Measurements from ENCODE around the gene AGPAT2.

AGPAT2 gene

DNA sequence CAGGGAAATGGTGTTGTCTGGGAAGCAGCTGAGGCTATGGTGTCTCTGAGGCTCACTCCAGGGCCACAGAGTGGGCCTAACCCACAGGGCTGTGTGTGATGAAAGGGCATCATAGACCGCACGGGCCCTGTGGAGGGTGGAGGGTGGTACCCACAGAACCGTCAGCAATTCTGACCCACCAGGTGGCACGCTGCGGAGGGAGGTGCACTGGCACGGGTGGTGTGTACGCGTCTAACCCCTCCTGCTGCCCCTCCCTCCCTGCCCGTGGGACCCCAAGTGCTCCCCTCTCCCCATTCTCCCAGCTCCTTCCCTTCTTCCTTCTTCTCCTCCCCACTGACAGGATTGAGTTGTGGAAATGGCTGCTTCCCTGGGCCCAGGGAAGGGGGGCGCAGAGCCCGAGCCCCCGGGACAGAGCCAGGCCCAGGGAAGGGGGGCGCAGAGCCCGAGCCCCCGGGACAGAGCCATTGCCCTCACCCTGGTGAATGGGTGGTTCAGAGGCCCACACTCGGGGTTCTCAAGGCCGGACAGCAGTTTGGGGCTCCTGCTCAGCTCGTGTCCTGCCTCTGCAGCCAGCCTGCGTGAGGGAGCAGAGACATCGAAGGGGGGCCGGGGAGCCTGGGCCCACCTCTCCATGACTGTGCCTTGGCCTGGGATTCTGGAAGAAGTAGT, 48.7 kb upstream of the AGPAT2 start (continued):
- TF ChIP-seq, protein P1, sequence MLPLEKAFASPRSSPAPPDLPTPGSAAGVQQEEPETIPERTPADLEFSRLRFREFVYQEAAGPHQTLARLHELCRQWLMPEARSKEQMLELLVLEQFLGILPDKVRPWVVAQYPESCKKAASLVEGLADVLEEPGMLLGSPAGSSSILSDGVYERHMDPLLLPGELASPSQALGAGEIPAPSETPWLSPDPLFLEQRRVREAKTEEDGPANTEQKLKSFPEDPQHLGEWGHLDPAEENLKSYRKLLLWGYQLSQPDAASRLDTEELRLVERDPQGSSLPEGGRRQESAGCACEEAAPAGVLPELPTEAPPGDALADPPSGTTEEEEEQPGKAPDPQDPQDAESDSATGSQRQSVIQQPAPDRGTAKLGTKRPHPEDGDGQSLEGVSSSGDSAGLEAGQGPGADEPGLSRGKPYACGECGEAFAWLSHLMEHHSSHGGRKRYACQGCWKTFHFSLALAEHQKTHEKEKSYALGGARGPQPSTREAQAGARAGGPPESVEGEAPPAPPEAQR (tag by site-specific recombination; IDR thresholded peaks at IDR 0.05): no peak
- TF ChIP-seq ZNF391 (tag by site-specific recombination; IDR thresholded peaks at IDR 0.05; ENCODE audit: borderline replicate concordance, low read depth) (no peak), ZNF404 (tag by site-specific recombination; IDR thresholded peaks at IDR 0.05) (no peak), ZNF239 (tag by site-specific recombination; IDR thresholded peaks at IDR 0.05) (no peak), ZNF394 (tag by site-specific recombination; IDR thresholded peaks at IDR 0.05; ENCODE audit: borderline replicate concordance) (no peak), ZNF561 (tag by site-specific recombination; IDR thresholded peaks at IDR 0.05; ENCODE audit: borderline replicate concordance) (no peak), ZNF571 (tag by site-specific recombination; IDR thresholded peaks at IDR 0.05) (no peak)

DNA sequence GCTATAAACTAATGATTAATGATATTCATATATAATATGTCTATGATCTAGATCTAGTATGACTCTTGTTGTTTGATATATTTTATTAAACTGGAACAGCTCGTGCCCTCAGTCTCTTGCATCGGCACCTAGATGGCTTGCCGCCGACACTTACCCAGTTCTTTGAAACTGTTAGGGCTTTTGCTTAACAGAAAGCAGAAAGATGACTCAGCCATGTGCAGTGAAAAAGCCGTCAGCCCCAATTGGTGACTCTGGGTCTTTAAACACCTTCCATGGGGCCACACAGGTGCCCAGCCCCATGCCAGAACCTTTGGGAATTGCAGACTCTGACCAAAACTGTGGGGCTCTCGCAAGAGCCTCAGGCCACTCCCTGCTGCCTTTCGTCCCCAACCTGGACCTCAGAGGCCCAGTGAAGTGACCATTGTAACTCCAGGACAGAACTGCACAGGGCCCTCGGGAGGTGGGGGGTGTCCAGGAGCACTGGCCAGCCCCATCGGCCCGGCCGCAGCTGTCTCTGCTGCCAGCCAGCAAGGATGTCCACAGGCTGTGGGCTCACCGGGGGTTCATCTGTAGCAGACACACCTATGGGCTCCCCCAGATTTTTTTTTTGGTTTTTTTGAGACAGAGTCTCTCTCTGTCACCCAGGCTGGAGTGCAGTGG, 47.7 kb upstream of the AGPAT2 start:
- TF ChIP-seq ZNF571 (tag by site-specific recombination; IDR thresholded peaks at IDR 0.05) (no peak), ZNF335 (tag by site-specific recombination; conservative IDR thresholded peaks at IDR 0.05) (peak; percentile 94), ZBTB20 (tag by site-specific recombination; IDR thresholded peaks at IDR 0.05) (no peak), ZNF302 (tag by site-specific recombination; IDR thresholded peaks at IDR 0.05; ENCODE audit: low read depth) (no peak), ZFHX2 (tag by site-specific recombination; conservative IDR thresholded peaks at IDR 0.05) (no peak), ZNF610 (tag by site-specific recombination; IDR thresholded peaks at IDR 0.05; ENCODE audit: borderline replicate concordance) (no peak), ZNF629 (tag by site-specific recombination; IDR thresholded peaks at IDR 0.05) (no peak), ZNF514 (tag by site-specific recombination; IDR thresholded peaks at IDR 0.05) (no peak), ZNF404 (tag by site-specific recombination; IDR thresholded peaks at IDR 0.05) (no peak), SCRT2 (tag by site-specific recombination; IDR thresholded peaks at IDR 0.05) (0 out of 2 replicates have a peak, but pooled peaks have one; percentile 19), ZNF416 (tag by site-specific recombination; IDR thresholded peaks at IDR 0.05) (no peak)
- TF ChIP-seq, protein P2, sequence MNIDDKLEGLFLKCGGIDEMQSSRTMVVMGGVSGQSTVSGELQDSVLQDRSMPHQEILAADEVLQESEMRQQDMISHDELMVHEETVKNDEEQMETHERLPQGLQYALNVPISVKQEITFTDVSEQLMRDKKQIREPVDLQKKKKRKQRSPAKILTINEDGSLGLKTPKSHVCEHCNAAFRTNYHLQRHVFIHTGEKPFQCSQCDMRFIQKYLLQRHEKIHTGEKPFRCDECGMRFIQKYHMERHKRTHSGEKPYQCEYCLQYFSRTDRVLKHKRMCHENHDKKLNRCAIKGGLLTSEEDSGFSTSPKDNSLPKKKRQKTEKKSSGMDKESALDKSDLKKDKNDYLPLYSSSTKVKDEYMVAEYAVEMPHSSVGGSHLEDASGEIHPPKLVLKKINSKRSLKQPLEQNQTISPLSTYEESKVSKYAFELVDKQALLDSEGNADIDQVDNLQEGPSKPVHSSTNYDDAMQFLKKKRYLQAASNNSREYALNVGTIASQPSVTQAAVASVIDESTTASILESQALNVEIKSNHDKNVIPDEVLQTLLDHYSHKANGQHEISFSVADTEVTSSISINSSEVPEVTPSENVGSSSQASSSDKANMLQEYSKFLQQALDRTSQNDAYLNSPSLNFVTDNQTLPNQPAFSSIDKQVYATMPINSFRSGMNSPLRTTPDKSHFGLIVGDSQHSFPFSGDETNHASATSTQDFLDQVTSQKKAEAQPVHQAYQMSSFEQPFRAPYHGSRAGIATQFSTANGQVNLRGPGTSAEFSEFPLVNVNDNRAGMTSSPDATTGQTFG (tag by site-specific recombination; IDR thresholded peaks at IDR 0.05; ENCODE audit: borderline replicate concordance): no peak
- TF ChIP-seq, protein P3, sequence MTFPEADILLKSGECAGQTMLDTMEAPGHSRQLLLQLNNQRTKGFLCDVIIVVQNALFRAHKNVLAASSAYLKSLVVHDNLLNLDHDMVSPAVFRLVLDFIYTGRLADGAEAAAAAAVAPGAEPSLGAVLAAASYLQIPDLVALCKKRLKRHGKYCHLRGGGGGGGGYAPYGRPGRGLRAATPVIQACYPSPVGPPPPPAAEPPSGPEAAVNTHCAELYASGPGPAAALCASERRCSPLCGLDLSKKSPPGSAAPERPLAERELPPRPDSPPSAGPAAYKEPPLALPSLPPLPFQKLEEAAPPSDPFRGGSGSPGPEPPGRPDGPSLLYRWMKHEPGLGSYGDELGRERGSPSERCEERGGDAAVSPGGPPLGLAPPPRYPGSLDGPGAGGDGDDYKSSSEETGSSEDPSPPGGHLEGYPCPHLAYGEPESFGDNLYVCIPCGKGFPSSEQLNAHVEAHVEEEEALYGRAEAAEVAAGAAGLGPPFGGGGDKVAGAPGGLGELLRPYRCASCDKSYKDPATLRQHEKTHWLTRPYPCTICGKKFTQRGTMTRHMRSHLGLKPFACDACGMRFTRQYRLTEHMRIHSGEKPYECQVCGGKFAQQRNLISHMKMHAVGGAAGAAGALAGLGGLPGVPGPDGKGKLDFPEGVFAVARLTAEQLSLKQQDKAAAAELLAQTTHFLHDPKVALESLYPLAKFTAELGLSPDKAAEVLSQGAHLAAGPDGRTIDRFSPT (tag by site-specific recombination; IDR thresholded peaks at IDR 0.05): no peak
- CTCF ChIA-PET: interaction anchor here (1.4 kb wide), 1 partner anchor 26 kb away, joined by 3 read pairs; no protein-coding TSS in a partner anchor
- Histone ChIP-seq H3K27ac (ENCODE audit: extremely low read depth, low read depth, low read length) (no peak overlapping the region), H3K4me1 (ENCODE audit: control insufficient read depth, insufficient read depth, low read length) (no peaks in the 10 kb centered on the region), H3K36me3 (ENCODE audit: control insufficient read depth in 2 of 2, insufficient read depth in 1 of 2, low read length in 2 of 2) (no peaks in the 10 kb centered on the region), H3K9me3 (ENCODE audit: control insufficient read depth, insufficient read depth, low read depth, low read length) (no peaks in the 10 kb centered on the region), H3K4me3 (ENCODE audit: low read depth, low read length) (no peak overlapping the region)
- POLR2A ChIA-PET: no interaction called here
